Measurements from ENCODE around the gene SELENOH. TPM values are rescaled to one million over a fixed set of nuclear protein-coding genes. Genes with fewer than 3 reads are reported as not detected.

Gene SELENOH
- total RNA-seq, 2 experiments from 2014 or later: 249 to 282 TPM

- CTCF ChIA-PET: interaction anchor here (1.7 kb wide), 1 partner anchor 28 kb away, joined by 6 read pairs; no protein-coding TSS in a partner anchor
- intact Hi-C loops (cut with micrococcal nuclease): no loop called here
- H3K36me3 Mint-ChIP-seq (ENCODE audit: low read depth): no peaks in the 10 kb centered on the region
- no peaks in the 10 kb centered on the region for H3K9me3 Mint-ChIP-seq
- no peaks in the 10 kb centered on the region for H3K27me3 Mint-ChIP-seq (ENCODE audit: low read depth)
- DNase-seq: no peak
- H3K27ac Mint-ChIP-seq: no peak overlapping the region
- H3K4me1 Mint-ChIP-seq (ENCODE audit: low read depth): no peaks in the 10 kb centered on the region
- H3K4me3 Mint-ChIP-seq: no peak overlapping the region
These were observed 31.3 kb downstream of the SELENOH start for GRCh38 chr11:57772562-57772961.

- Mint-ChIP-seq H3K27ac (no peak overlapping the region), H3K27me3 (ENCODE audit: low read depth) (no peaks in the 10 kb centered on the region), H3K4me3 (no peak overlapping the region), H3K4me1 (ENCODE audit: low read depth) (peaks cover 2% of the 10 kb centered on the region), H3K36me3 (ENCODE audit: low read depth) (no peaks in the 10 kb centered on the region), H3K9me3 (no peaks in the 10 kb centered on the region)
- intact Hi-C loops (cut with micrococcal nuclease): no loop called here
- DNase-seq: no peak
- CTCF ChIA-PET: no interaction called here
These were observed 31.8 kb downstream of the SELENOH start for GRCh38 chr11:57773026-57773598.

- no peak for DNase-seq
- Mint-ChIP-seq H3K27ac (no peak overlapping the region), H3K4me1 (ENCODE audit: low read depth) (peaks cover 15% of the 10 kb centered on the region), H3K27me3 (ENCODE audit: low read depth) (no peaks in the 10 kb centered on the region), H3K4me3 (no peak overlapping the region), H3K9me3 (no peaks in the 10 kb centered on the region), H3K36me3 (ENCODE audit: low read depth) (no peaks in the 10 kb centered on the region)
- CTCF ChIA-PET: interaction anchor here (0.6 kb wide), 1 partner anchor 8 kb away, joined by 3 read pairs; no protein-coding TSS in a partner anchor
- intact Hi-C loops (cut with micrococcal nuclease): no loop called here
These were observed 34.2 kb downstream of the SELENOH start for GRCh38 chr11:57775491-57775890.

GRCh38 chr11:57776031-57776521 is 34.8 kb downstream of the SELENOH start:
- Mint-ChIP-seq H3K27me3 (ENCODE audit: low read depth) (no peaks in the 10 kb centered on the region), H3K27ac (no peak overlapping the region), H3K4me1 (ENCODE audit: low read depth) (peaks cover 17% of the 10 kb centered on the region), H3K36me3 (ENCODE audit: low read depth) (no peaks in the 10 kb centered on the region), H3K9me3 (no peaks in the 10 kb centered on the region), H3K4me3 (no peak overlapping the region)
- DNase-seq: no peak
- intact Hi-C loops (cut with micrococcal nuclease): no loop called here
- CTCF ChIA-PET: interaction anchor here (0.6 kb wide), 1 partner anchor 9 kb away, joined by 3 read pairs; no protein-coding TSS in a partner anchor

GRCh38 chr11:57776577-57777210 is 35.4 kb downstream of the SELENOH start:
- H3K27me3 Mint-ChIP-seq (ENCODE audit: low read depth): no peaks in the 10 kb centered on the region
- DNase-seq: no peak
- H3K27ac Mint-ChIP-seq: no peak overlapping the region
- H3K4me1 Mint-ChIP-seq (ENCODE audit: low read depth): peaks cover 23% of the 10 kb centered on the region
- CTCF ChIA-PET: interaction anchor here (0.5 kb wide), 1 partner anchor 23 kb away, joined by 3 read pairs; no protein-coding TSS in a partner anchor
- no peaks in the 10 kb centered on the region for H3K9me3 Mint-ChIP-seq
- H3K4me3 Mint-ChIP-seq: no peak overlapping the region
- no peaks in the 10 kb centered on the region for H3K36me3 Mint-ChIP-seq (ENCODE audit: low read depth)
- intact Hi-C loops (cut with micrococcal nuclease): no loop called here

DNA sequence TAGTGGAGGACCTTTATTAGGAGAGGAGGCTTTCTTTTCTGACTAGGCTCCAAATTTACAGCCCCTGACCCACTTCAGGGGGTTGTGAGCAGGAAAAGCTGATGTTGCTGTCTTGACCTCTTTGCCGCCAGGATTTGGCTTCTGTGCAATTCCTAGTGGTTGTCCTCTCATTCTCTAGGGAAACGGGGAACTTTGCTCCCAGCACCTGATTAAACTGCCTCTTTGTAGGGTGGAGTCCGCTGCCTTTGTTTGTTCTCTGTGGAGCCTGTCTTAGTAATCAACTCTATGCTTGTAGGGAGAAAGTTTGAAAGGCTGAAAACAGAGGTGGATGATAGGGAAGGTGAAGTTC is 36.7 kb downstream of the SELENOH start:
- H3K27ac Mint-ChIP-seq: no peak overlapping the region
- H3K4me1 Mint-ChIP-seq (ENCODE audit: low read depth): peaks cover 25% of the 10 kb centered on the region
- H3K4me3 Mint-ChIP-seq: no peak overlapping the region
- no peaks in the 10 kb centered on the region for H3K9me3 Mint-ChIP-seq
- intact Hi-C loops (cut with micrococcal nuclease): no loop called here
- no peaks in the 10 kb centered on the region for H3K36me3 Mint-ChIP-seq (ENCODE audit: low read depth)
- H3K27me3 Mint-ChIP-seq (ENCODE audit: low read depth): no peaks in the 10 kb centered on the region
- CTCF ChIA-PET: interaction anchor here (0.6 to 1.6 kb wide), 2 partner anchors 23 to 54 kb away, joined by 3 to 11 read pairs; no protein-coding TSS in a partner anchor
- no peak for DNase-seq

DNA sequence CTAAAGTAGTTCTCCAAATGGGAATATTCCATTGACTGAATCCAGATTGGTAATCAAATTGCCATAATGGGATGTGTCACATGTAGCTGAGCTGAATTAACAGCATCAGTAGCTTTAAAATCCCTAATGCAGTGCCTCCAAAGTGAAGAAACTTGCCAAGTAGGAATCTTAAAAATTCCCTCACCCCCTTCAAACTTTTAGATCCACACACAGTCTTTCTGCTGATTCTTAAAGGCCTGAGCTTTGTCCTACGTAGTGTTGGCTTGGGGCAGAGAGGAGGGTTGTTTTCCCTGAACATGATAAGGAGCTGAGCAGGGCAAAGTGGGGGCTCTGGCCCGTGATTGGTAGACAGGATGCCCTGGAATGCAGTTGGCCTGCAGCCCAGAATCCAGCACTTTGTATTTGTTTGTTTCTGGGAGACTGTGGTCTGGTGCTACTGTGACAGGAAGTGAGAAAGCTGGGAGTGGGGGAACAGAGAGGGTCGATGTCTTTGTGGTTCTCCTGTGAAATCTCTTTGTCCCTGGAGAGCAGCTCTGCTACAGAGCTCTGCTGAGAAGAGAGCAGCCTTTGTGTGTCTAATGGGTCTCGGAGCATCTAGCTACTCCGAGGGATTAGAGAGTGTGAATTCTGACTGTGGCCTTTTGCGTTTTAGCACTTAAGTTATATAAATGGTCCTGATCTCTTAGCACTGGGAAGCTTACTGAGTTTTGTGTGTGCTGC is 37.2 kb downstream of the SELENOH start:
- Mint-ChIP-seq H3K27me3 (ENCODE audit: low read depth) (no peaks in the 10 kb centered on the region), H3K4me3 (no peak overlapping the region), H3K36me3 (ENCODE audit: low read depth) (no peaks in the 10 kb centered on the region), H3K4me1 (ENCODE audit: low read depth) (peaks cover 25% of the 10 kb centered on the region), H3K9me3 (no peaks in the 10 kb centered on the region), H3K27ac (no peak overlapping the region)
- no peak for DNase-seq
- CTCF ChIA-PET: interaction anchor here (0.6 to 1.6 kb wide), 4 partner anchors 19 to 746 kb away, joined by 3 to 11 read pairs (median 3); no protein-coding TSS in a partner anchor
- intact Hi-C loops (cut with micrococcal nuclease): no loop called here

- no peaks in the 10 kb centered on the region for H3K27me3 Mint-ChIP-seq (ENCODE audit: low read depth)
- CTCF ChIA-PET: interaction anchor here (0.9 to 1.0 kb wide), 3 partner anchors 19 to 745 kb away, joined by 3 to 4 read pairs (median 3); no protein-coding TSS in a partner anchor
- intact Hi-C loops (cut with micrococcal nuclease): no loop called here
These were observed 38.0 kb downstream of the SELENOH start for GRCh38 chr11:57779276-57779675.

DNA sequence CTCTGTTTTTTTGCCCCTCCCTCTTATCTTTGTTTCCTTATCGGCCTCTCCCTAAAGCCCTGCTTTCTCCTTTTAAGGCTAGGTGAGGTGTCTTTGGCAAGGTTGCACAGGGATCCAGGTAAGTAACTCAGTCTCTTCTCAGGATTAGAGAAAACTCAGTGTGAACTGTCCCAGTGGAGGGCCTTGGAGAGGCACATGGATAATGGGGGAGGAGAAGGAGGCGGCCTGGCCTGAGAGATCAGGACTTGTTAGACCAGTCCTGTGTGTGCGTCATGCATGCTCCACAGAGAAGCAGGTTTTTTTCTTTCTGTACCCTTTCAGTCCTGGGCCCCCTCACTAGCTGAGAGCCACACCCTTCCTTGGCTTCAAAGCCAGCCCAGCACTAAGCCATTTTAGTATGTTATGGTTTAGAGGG is 40.2 kb downstream of the SELENOH start:
- no peaks in the 10 kb centered on the region for H3K27me3 Mint-ChIP-seq (ENCODE audit: low read depth)
- DNase-seq: no peak
- H3K9me3 Mint-ChIP-seq: no peaks in the 10 kb centered on the region
- H3K27ac Mint-ChIP-seq: no peak overlapping the region
- no peaks in the 10 kb centered on the region for H3K36me3 Mint-ChIP-seq (ENCODE audit: low read depth)
- intact Hi-C loops (cut with micrococcal nuclease): no loop called here
- CTCF ChIA-PET: interaction anchor here (1.1 to 1.2 kb wide), 2 partner anchors 9 to 17 kb away, joined by 3 read pairs; no protein-coding TSS in a partner anchor
- H3K4me1 Mint-ChIP-seq (ENCODE audit: low read depth): peaks cover 25% of the 10 kb centered on the region
- no peak overlapping the region for H3K4me3 Mint-ChIP-seq

More at GRCh38 chr11:57779276-57779675, 38.0 kb downstream of the SELENOH start:
- no peak overlapping the region for H3K27ac Mint-ChIP-seq
- H3K36me3 Mint-ChIP-seq (ENCODE audit: low read depth): no peaks in the 10 kb centered on the region
- H3K9me3 Mint-ChIP-seq: no peaks in the 10 kb centered on the region
- peaks cover 25% of the 10 kb centered on the region for H3K4me1 Mint-ChIP-seq (ENCODE audit: low read depth)
- DNase-seq: no peak
- H3K4me3 Mint-ChIP-seq: no peak overlapping the region

DNA sequence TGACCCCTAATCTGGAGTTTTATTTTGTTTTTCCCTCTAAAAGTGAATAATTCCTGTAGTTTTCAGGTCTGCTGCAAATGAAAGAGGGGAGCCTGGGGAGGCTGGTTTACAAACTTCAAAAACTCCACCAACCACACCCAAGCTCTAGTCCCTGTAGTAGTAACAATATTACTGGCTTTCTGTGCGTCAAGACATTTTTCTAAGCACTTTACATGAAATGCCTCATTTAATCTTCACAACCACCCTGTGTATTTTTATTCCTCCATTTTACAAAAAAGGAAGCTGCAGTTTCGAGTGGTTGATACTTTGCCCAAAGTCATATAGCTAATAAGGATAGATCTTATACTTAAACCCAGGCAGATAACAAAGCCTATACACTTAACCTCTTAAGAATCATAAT is 43.8 kb downstream of the SELENOH start:
- CTCF ChIA-PET: interaction anchor here (0.7 to 1.3 kb wide), 2 partner anchors 15 to 701 kb away, joined by 3 to 6 read pairs; no protein-coding TSS in a partner anchor
- intact Hi-C loops (cut with micrococcal nuclease): no loop called here

DNA sequence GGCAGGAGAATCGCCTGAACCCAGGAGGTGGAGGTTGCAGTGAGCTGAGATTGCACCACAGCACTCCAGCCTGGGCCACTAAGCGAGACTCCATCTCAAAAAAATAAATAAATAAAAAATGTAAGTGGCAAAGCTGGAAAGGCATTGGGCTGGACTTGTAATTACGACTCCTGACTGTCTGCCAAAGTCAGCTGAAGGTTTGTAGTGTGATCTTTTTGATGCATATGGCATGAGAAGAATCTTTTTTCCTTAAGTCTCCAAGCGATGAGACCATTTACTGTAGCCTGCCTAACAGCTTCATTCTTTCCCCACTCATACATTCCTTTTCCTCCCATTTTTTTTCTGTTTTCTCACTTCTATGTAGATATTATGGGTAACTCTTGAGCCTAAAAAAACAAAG is 45.1 kb downstream of the SELENOH start:
- no peaks in the 10 kb centered on the region for H3K9me3 Mint-ChIP-seq
- no peak overlapping the region for H3K4me3 Mint-ChIP-seq
- no peak overlapping the region for H3K27ac Mint-ChIP-seq
- DNase-seq: no peak
- CTCF ChIA-PET: interaction anchor here (1.0 kb wide), 1 partner anchor 14 kb away, joined by 3 read pairs; no protein-coding TSS in a partner anchor
- H3K36me3 Mint-ChIP-seq (ENCODE audit: low read depth): no peaks in the 10 kb centered on the region
- intact Hi-C loops (cut with micrococcal nuclease): no loop called here
- peaks cover 12% of the 10 kb centered on the region for H3K4me1 Mint-ChIP-seq (ENCODE audit: low read depth)
- H3K27me3 Mint-ChIP-seq (ENCODE audit: low read depth): no peaks in the 10 kb centered on the region

More for the DNA sequence above, 43.8 kb downstream of the SELENOH start:
- H3K4me1 Mint-ChIP-seq (ENCODE audit: low read depth): peaks cover 10% of the 10 kb centered on the region
- no peak overlapping the region for H3K4me3 Mint-ChIP-seq
- DNase-seq: no peak
- H3K27ac Mint-ChIP-seq: no peak overlapping the region
- no peaks in the 10 kb centered on the region for H3K9me3 Mint-ChIP-seq
- H3K36me3 Mint-ChIP-seq (ENCODE audit: low read depth): no peaks in the 10 kb centered on the region
- H3K27me3 Mint-ChIP-seq (ENCODE audit: low read depth): no peaks in the 10 kb centered on the region

- CTCF ChIA-PET: no interaction called here
- Mint-ChIP-seq H3K4me3 (no peak overlapping the region), H3K27ac (no peak overlapping the region), H3K9me3 (no peaks in the 10 kb centered on the region), H3K4me1 (ENCODE audit: low read depth) (peaks cover 14% of the 10 kb centered on the region), H3K36me3 (ENCODE audit: low read depth) (no peaks in the 10 kb centered on the region), H3K27me3 (ENCODE audit: low read depth) (no peaks in the 10 kb centered on the region)
- intact Hi-C loops (cut with micrococcal nuclease): no loop called here
- no peak for DNase-seq
These were observed 45.8 kb downstream of the SELENOH start for GRCh38 chr11:57787006-57787604.

Data from activated naive CD4-positive, alpha-beta T cell treated with anti-CD3 and anti-CD28 coated beads for 36 hours (primary cell).